ENCODE data around the gene MYO10.

Gene MYO10

DNA sequence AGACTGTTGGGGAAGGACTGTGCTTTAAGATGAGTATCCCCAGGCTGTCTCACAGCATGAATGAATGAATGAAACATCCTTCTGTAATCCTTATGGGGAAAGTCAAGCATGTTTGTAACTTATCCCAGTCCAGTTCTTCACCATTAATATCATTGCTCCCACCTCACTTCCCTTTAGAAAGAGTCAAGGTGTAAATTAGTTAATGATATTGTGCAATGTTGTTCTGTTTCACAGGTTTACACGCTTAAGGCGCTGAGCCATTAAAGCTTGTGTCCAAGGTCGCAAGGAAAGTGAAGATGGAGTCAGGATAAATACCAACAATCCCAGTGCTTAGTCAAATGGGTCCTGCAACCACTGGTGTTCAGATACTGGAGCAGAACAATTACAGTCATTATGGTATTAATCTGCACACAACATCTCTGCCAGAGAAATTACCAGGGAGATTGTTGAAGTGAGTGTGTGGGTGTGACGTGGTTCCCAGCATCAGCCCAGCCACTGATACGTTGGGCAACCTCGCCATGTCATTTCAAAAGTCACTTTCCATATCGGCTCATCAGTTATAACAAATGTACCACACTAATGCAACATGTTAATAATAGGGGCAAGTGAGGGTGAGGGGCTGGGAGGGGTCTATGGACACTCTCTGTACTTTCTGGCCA, 1.5 kb upstream of the MYO10 start:
- no peak for DNase-seq

DNA sequence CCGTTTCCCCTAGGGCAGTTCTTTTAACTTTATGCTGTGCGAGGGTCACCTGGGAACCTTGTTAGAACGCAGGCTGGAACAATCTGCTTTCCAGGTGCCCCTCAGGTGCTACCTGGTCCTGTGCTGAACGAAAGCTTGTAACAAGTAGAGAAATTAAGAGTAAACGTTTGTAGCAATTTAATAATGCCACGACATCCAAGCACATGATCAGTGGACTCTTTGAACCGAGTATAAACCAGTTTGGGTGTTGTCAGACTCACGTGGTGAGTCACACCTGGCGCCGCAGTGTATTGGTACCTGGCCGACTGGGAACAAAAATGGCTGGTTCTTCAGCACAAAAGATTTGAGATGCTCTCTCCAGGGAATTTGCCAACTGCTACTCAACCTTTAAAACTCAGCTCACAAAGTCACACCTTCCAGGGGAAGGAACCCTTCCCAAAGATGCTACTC, 926 bp upstream of the MYO10 start:
- DNase-seq, result no peak

DNA sequence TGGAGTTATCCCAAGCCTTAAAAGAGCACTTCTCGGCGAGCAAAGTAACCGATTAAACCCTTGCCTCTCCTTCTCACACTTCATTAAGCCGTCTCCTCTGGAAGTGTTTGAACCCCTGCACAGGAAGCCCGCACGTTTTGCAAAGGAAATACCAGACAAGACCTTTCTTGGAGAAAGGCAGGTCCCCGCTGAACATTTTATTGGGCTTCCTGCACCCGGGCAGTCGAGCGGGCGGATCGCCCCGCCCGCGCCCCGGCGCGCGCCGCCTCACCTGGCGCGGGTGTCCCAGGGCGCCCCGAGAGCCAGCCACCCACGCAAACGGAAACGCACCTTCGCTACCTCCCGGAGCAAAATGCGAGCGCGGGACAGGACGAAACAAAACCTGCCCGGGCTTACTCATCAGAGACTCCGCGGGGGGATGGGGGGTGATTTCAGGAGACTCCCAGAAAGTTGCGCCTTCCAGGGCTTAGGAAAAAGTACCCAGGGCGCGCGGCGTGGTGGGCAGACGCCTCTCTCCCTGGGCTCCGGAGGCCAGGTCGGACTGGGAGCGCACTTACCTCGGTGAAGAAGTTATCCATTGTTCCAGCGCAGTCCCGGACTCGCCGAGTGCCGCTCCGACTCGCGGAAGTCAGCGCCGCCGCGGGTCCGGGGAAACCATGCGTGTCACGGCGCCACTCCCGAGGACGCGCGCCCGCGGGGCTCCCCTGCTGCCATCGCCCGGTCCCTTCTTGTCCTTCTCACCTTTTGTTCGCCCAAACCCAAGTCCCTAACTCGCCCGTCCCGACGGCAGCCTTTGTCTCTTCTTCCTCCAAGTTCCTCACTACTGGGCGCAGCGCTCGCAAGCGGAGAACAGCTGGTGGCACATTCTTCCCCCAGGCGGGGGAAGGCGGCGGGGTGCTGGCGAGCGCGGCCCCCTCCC, 598 bp downstream of the MYO10 start:
- peak; percentile 52 for DNase-seq

DNA sequence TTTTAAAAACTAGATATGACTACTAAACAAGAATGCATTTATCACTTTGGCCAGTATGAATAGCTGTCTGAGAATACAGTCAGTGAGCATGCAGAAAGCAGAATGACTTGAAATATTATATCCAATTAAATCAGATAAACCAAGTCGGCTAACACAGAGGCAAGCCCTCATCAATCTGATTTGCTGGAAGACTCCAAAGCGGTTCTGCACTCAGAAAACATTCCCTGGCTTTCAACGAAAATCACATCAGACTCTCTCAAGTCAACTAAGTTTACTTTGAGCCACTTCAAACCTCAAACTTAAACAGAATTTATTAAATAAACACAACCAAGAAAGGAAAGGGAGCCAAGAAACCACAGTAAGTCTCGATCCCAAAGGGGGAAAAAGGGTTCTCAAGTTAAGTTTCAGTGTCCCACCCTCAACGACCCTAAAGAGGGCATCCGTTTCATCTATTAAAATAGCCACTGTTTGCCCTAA, 1.4 kb downstream of the MYO10 start:
- DNase-seq, result peak; percentile 48

GRCh38 chr5:16934123-16934522, 2.0 kb downstream of the MYO10 start:
- peak; percentile 84 for DNase-seq

GRCh38 chr5:16933337-16933736, 2.8 kb downstream of the MYO10 start:
- DNase-seq, result peak; percentile 9

GRCh38 chr5:16932401-16932800, 3.7 kb downstream of the MYO10 start:
- no peak for DNase-seq

DNA sequence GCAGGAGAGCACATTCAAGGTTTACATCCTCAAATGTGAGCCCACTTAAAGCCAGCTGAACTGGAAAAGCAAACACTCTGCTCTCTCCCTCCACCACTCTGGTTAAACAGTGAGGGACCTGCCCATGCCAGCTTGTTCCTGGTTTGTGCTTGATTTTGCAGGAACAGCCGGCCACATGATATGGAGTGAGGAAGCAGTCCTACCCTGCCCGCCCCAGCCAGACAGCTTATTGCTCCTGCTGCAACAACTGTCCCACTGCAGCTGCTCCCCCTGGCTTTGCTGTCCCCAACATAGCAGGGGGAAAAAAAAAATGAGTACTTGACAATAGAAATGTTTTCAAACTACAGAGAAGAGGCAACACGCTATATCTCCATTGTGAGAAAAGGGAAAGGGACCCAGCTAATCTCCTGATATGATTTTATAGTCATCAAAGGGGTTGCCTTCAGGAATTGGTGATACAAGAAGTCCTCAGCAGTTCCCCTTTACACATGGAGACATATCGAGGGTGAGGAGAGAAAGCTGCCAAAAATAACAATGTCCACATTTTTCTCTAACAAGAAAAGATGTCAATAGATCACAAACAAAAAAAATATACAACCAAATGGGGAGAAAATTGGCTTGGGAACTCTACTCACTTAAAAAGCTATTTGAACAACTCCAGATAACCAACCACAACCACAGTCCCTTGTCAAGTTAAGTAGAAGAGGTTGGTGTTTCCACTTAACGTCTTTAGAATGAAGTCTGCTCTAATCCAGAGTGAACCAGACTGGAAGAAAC, 4.6 kb downstream of the MYO10 start:
- DNase-seq, result peak; percentile 41

GRCh38 chr5:16930496-16930895, 5.6 kb downstream of the MYO10 start:
- no peak for DNase-seq

- no peak for DNase-seq
Measured at GRCh38 chr5:16929831-16930230, 6.3 kb downstream of the MYO10 start.

DNA sequence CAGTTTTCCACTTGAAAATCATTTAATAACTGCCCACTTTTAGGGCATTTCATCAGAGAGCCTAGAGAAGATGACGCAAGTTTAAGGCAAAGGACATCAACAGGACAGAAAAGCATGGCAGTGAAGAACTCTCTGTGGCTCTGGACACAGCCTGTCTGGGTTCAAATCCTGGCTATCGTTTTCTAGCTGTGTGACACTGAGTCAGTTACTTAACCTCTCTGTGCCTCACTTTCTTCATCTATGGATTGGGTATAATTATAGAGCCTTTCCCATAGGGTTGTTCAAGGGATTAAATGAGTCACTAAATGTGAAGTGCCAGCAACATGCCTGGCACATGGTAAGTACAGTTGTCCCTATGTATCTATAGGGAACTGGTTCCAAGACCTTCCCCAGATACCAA, 6.7 kb downstream of the MYO10 start:
- no peak for DNase-seq

GRCh38 chr5:16927613-16928012, 8.5 kb downstream of the MYO10 start:
- no peak for DNase-seq

DNA sequence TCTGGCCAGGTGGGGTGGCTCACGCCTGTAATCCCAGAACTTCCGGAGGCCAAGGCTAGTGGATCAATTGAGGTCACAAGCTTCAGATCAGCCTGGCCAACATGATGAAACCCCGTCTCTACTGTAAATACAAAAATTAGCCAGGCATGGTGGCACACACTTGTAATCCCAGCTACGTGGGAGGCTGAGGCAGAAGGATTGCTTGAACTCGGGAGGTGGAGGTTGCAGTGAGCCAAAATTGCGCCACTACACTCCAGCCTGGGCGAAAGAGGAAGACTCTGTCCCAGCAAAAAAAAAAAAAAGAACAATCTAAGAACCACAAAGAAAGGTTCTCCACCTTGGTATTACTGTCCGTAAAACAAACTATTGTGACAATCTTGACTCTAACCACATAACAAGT, 9.7 kb downstream of the MYO10 start:
- no peak for DNase-seq

GRCh38 chr5:16924206-16924605, 11.9 kb downstream of the MYO10 start:
- no peak for DNase-seq

DNA sequence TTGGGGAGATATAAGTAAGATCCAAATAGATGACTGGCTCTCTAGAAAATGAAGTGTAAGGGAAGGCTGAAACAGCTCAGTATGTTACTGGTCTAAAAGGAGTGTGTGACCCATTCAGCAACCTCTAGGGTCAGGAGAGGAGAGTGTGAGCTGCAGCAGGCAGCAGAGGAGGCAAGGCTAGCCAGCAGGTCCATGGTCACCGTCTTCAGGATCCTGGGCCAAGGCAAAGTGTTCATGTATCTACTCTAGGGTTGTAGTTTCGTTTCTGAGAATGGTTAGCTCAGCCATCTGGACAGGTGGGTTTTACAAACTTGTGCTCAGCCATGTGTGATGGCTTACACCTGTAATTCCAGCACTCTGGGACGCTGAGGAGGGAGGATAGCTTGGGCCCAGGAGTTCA, 13.7 kb downstream of the MYO10 start:
- no peak for DNase-seq

GRCh38 chr5:16921211-16921610, 14.9 kb downstream of the MYO10 start:
- no peak for DNase-seq

GRCh38 chr5:16920109-16920816, 15.8 kb downstream of the MYO10 start:
- DNase-seq, result no peak

DNA sequence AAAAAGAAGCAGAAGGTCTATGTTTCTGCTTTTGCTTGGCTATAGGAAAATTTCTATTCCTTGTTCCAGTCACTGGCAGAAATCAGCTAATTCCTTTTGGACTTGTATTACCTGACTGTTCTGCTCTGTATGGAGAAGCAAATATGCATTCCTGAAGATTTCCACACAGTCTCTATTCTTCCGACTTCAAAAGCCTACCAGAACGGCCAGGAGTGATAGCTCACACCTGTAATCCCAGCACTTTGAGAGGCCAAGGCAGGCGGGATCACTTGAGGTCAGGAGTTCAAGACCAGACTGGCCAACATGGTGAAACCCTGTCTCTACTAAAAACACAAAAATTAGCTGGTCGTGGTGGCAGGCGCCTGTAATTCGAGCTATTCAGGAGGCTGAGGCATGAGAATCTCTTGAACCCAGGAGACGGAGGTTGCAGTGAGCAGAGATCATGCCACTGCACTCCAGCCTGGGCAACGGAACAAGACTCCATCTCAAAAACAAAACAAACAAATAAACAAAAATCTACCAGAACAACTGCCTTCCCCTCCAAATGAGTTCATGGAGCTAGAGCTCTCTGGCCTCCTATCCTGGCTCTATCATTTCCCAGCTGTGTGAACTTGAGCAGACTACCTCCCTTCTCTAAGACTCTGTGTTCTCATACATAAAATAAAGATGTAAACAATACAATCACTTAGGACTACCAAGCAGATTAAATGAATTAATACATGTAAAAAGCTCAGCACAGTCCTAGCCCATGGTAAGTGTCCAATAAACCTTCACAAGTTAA, 17.0 kb downstream of the MYO10 start:
- DNase-seq, result no peak

- no peak for DNase-seq
Measured at GRCh38 chr5:16918156-16918555, 17.9 kb downstream of the MYO10 start.

DNA sequence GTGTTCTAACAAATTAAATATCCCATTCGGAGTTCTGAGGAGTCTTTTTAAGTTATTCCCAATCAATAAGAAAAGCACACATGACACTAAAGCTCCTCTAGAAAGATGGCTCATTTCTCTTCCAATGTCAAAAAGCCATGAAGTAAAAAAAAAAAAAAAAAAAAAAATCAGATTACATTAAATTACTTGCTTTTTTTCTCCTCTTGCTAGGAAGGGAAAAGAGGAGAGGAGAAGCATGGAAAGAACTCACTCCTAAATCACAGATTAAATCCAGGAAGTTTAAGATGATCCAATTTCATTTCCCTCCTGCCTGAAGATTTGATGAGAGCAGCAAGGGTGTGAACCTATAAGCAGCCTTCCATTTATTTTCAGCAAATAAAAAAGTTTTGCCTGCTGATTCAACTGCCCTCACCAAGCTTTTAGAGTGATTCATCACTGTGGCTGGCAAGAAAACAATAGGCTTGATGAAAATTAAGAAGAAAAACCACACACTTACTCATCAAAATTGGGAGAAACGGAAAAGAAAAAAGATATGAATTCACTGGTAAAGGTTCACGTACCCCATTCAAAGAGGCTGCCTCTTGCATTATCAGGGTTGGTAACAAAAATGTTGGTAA, 19.7 kb downstream of the MYO10 start:
- peak; percentile 96 for DNase-seq

- DNase-seq, result no peak
Measured at GRCh38 chr5:16914584-16914983, 21.5 kb downstream of the MYO10 start.

- no peak for DNase-seq
Measured at GRCh38 chr5:16914108-16914435, 22.0 kb downstream of the MYO10 start.
